NCI-H146 treated with DMSO at 0.1 percent for 48 hours (cell line): Measurements from ENCODE around the gene RASSF5.

Experiments
- DNase-seq: peaks from one replicate; lab custom pipeline; 2025; ENCODE audit not compliant: unreplicated experiment; lab: John Stamatoyannopoulos, UW

RASSF5 gene

GRCh38 chr1:206513312-206514111 lies 6.2 kb downstream of the RASSF5 start:
- DNase-seq = no peak

GRCh38 chr1:206514813-206515387 lies 7.6 kb downstream of the RASSF5 start:
- DNase-seq = peak; percentile 45

GRCh38 chr1:206516728-206516990 lies 9.3 kb downstream of the RASSF5 start:
- no peak for DNase-seq

GRCh38 chr1:206517784-206518183 lies 10.5 kb downstream of the RASSF5 start:
- no peak for DNase-seq

GRCh38 chr1:206518206-206518605 lies 10.9 kb downstream of the RASSF5 start:
- DNase-seq = no peak

GRCh38 chr1:206518743-206519142 lies 11.4 kb downstream of the RASSF5 start:
- no peak for DNase-seq

- DNase-seq = peak; percentile 67
These were observed 13.8 kb downstream of the RASSF5 start for GRCh38 chr1:206521127-206521526.

GRCh38 chr1:206521694-206522402 lies 14.5 kb downstream of the RASSF5 start:
- DNase-seq = no peak

GRCh38 chr1:206524739-206525364 lies 17.5 kb downstream of the RASSF5 start:
- DNase-seq = no peak

- no peak for DNase-seq
These were observed 19.0 kb downstream of the RASSF5 start for GRCh38 chr1:206526064-206526911.

GRCh38 chr1:206529425-206529824 lies 22.1 kb downstream of the RASSF5 start:
- DNase-seq = no peak

- DNase-seq = no peak
These were observed 25.0 kb downstream of the RASSF5 start for GRCh38 chr1:206532368-206532767.

GRCh38 chr1:206534552-206534951 lies 27.2 kb downstream of the RASSF5 start:
- no peak for DNase-seq

GRCh38 chr1:206535853-206536188 lies 28.5 kb downstream of the RASSF5 start:
- no peak for DNase-seq

- no peak for DNase-seq
These were observed 29.8 kb downstream of the RASSF5 start for GRCh38 chr1:206537141-206537540.

GRCh38 chr1:206538086-206538770 lies 30.9 kb downstream of the RASSF5 start:
- no peak for DNase-seq

GRCh38 chr1:206538901-206539640 lies 31.7 kb downstream of the RASSF5 start:
- no peak for DNase-seq

GRCh38 chr1:206540044-206540780 lies 32.9 kb downstream of the RASSF5 start:
- no peak for DNase-seq

- DNase-seq = no peak
These were observed 34.0 kb downstream of the RASSF5 start for GRCh38 chr1:206541236-206541833.
